GM23248 (cell line): ENCODE measurements around the gene POLD3. TPM values are rescaled to one million over a fixed set of nuclear protein-coding genes. Genes with fewer than 3 reads are reported as not detected.

Experiments
- DNase-seq: peaks from one replicate; pipeline ENCODE4 v3.0.0-alpha.2; 2015
- H2AFZ ChIP-seq: fragments of 200-600 bp; sonication (generic); 2 replicates; pipeline ENCODE4 v1.6.1; 2016; ENCODE audit warnings: antibody characterized with exemption
- H3F3A ChIP-seq: fragments of 200-600 bp; sonication (generic); 2 replicates; pipeline ENCODE4 v1.6.1; 2016; ENCODE audit warnings: mild to moderate bottlenecking, antibody characterized with exemption, mixed run types; ENCODE audit not compliant: insufficient read depth
- H3K27ac ChIP-seq: fragments of 200-600 bp; sonication (generic); 2 replicates; pipeline ENCODE4 v1.5.1; 2016; ENCODE audit warnings: mild to moderate bottlenecking
- H3K27me3 ChIP-seq: fragments of 200-600 bp; sonication (generic); replicated peaks from 2 replicates; pipeline ENCODE4 v1.6.1; 2016; ENCODE audit warnings: mild to moderate bottlenecking; ENCODE audit not compliant: insufficient read depth
- H3K36me3 ChIP-seq: fragments of 200-600 bp; sonication (generic); 2 replicates; pipeline ENCODE4 v1.6.1; 2016; ENCODE audit warnings: low read depth, mild to moderate bottlenecking
- H3K4me1 ChIP-seq: fragments of 200-600 bp; sonication (generic); 2 replicates; pipeline ENCODE4 v1.6.1; 2016; ENCODE audit warnings: mild to moderate bottlenecking; ENCODE audit not compliant: insufficient read depth
- H3K4me2 ChIP-seq: fragments of 200-600 bp; sonication (generic); one replicate; pipeline ENCODE4 v1.6.1; 2016; ENCODE audit warnings: mild to moderate bottlenecking; ENCODE audit not compliant: unreplicated experiment
- H3K4me3 ChIP-seq: fragments of 200-600 bp; sonication (generic); 2 replicates; pipeline ENCODE4 v1.5.1; 2016; ENCODE audit warnings: mild to moderate bottlenecking
- H3K79me2 ChIP-seq: fragments of 200-600 bp; sonication (generic); 2 replicates; pipeline ENCODE4 v1.6.1; 2016; ENCODE audit warnings: mild to moderate bottlenecking; ENCODE audit not compliant: insufficient read depth
- H3K9ac ChIP-seq: fragments of 200-600 bp; sonication (generic); 2 replicates; pipeline ENCODE4 v1.6.1; 2016; ENCODE audit warnings: mild to moderate bottlenecking
- H3K9me2 ChIP-seq: fragments of 200-600 bp; sonication (generic); 2 replicates; pipeline ENCODE4 v1.6.1; 2016; ENCODE audit warnings: mixed run types, mild to moderate bottlenecking, moderate library complexity; ENCODE audit not compliant: insufficient read depth
- H3K9me3 ChIP-seq: fragments of 200-600 bp; sonication (generic); one replicate; pipeline ENCODE4 v1.6.1; 2017; ENCODE audit warnings: low read depth
- H4K20me1 ChIP-seq: fragments of 200-600 bp; sonication (generic); 2 replicates; pipeline ENCODE4 v1.6.0; 2016; ENCODE audit not compliant: insufficient read depth
- EZH2 ChIP-seq: fragments of 200-600 bp; sonication (generic); IDR thresholded peaks from 2 replicates; pipeline ENCODE4 v1.6.1; 2018; ENCODE audit warnings: antibody characterized with exemption, mild to moderate bottlenecking; ENCODE audit not compliant: insufficient read depth, poor library complexity, severe bottlenecking
- EZH2phosphoT487 ChIP-seq: fragments of 200-600 bp; sonication (generic); IDR thresholded peaks from 2 replicates; pipeline ENCODE4 v1.6.1; 2018; ENCODE audit warnings: antibody characterized with exemption, moderate library complexity, mild to moderate bottlenecking, low read depth; ENCODE audit not compliant: insufficient read depth
- WGBS, 2 experiments: methylation state at CpG; one replicate each; pipeline ENCODE4 v1.1.6; 2015 to 2017; ENCODE audit warnings: low lambda C conversion rate in 2 of 2, low coverage in 1 of 2; ENCODE audit errors: missing lambda C conversion rate in 2 of 2; 5-methylcytosine and 5-hydroxymethylcytosine counted together
- in situ Hi-C: fragments of 300-500 bp; cut with MboI; formaldehyde crosslinking; loops from 2 replicates; pipeline ENCODE4 v1.15.0; 2020
- polyA plus RNA-seq: library from polyadenylated mRNA; unstranded; fragments of >200 nt; fragmentation: Nextera tagmentation; extraction: Ambion mirVana; gene quantifications from 2 replicates; pipeline ENCODE4 v1.2.1, GENCODE V29; 2016
- total RNA-seq: library from RNA; depleted of rRNA; stranded (reverse); fragments of >200 nt; shearing (Covaris generic); gene quantifications from 2 replicates; pipeline ENCODE4 v1.2.3, GENCODE V29; 2014

The POLD3 gene
- total and polyA plus RNA-seq, 2 experiments from 2014 or later = 8.4 to 16.5 TPM

- H3F3A ChIP-seq = 0 out of 2 replicates have a peak, but pooled peaks cover 3% of the 10 kb centered on the region
- in situ Hi-C loops = no loop called here
Observed at GRCh38 chr11:74604311-74604710, 11.9 kb downstream of the POLD3 start.

GRCh38 chr11:74605403-74605802, 13.0 kb downstream of the POLD3 start:
- in situ Hi-C loops = no loop called here
- no peak overlapping the region for H3K4me2 ChIP-seq
- H3K27ac ChIP-seq = no peak overlapping the region
- no peaks in the 10 kb centered on the region for H3K4me1 ChIP-seq
- no peak overlapping the region for H3K9ac ChIP-seq
- H3K9me3 ChIP-seq = no peaks in the 10 kb centered on the region
- DNase-seq = no peak
- H2AFZ ChIP-seq = no peak overlapping the region
- H3K27me3 ChIP-seq = no peaks in the 10 kb centered on the region
- no peak overlapping the region for H3K4me3 ChIP-seq
- 0 out of 2 replicates have a peak, but pooled peaks cover 3% of the 10 kb centered on the region for H3F3A ChIP-seq
- no peak for TF ChIP-seq EZH2
- no peak for TF ChIP-seq EZH2phosphoT487
- no peaks in the 10 kb centered on the region for H4K20me1 ChIP-seq
- H3K79me2 ChIP-seq = no peaks in the 10 kb centered on the region
- H3K36me3 ChIP-seq = no peaks in the 10 kb centered on the region
- H3K9me2 ChIP-seq = no peaks in the 10 kb centered on the region
- 88 to 90% methylated on average over 5 of the region's 5 CpGs for WGBS, 2 experiments

More at GRCh38 chr11:74604311-74604710, 11.9 kb downstream of the POLD3 start:
- Histone ChIP-seq H2AFZ (no peak overlapping the region), H3K4me3 (no peak overlapping the region), H3K4me1 (no peaks in the 10 kb centered on the region), H3K79me2 (no peaks in the 10 kb centered on the region), H3K27me3 (no peaks in the 10 kb centered on the region), H4K20me1 (no peaks in the 10 kb centered on the region), H3K36me3 (no peaks in the 10 kb centered on the region), H3K9ac (no peak overlapping the region), H3K9me2 (no peaks in the 10 kb centered on the region), H3K27ac (no peak overlapping the region), H3K4me2 (no peak overlapping the region), H3K9me3 (no peaks in the 10 kb centered on the region)
- no peak for DNase-seq
- TF ChIP-seq EZH2phosphoT487 (no peak), EZH2 (no peak)

GRCh38 chr11:74608431-74608830, 16.0 kb downstream of the POLD3 start:
- no peak overlapping the region for H2AFZ ChIP-seq
- no peak overlapping the region for H3K4me2 ChIP-seq
- H3K9me3 ChIP-seq = no peaks in the 10 kb centered on the region
- peaks cover 17% of the 10 kb centered on the region for H3F3A ChIP-seq
- no peaks in the 10 kb centered on the region for H3K9me2 ChIP-seq
- DNase-seq = no peak
- peaks cover 16% of the 10 kb centered on the region for H3K4me1 ChIP-seq
- no peaks in the 10 kb centered on the region for H3K79me2 ChIP-seq
- WGBS, 2 experiments = 84 to 88% methylated on average over 4 of the region's 4 CpGs
- no peak overlapping the region for H3K9ac ChIP-seq
- TF ChIP-seq EZH2 = no peak
- TF ChIP-seq EZH2phosphoT487 = no peak
- H3K27me3 ChIP-seq = no peaks in the 10 kb centered on the region
- H3K36me3 ChIP-seq = peaks cover 14% of the 10 kb centered on the region; the same call in 1 of the 2 replicates
- no peak overlapping the region for H3K27ac ChIP-seq
- H3K4me3 ChIP-seq = no peak overlapping the region
- no peaks in the 10 kb centered on the region for H4K20me1 ChIP-seq
- in situ Hi-C loops = no loop called here

- Histone ChIP-seq H3K4me1 (peaks cover 16% of the 10 kb centered on the region), H3K27ac (peak overlapping the region; percentile 76), H3F3A (peaks cover 17% of the 10 kb centered on the region), H3K9me3 (no peaks in the 10 kb centered on the region), H3K36me3 (peaks cover 15% of the 10 kb centered on the region; the same call in 1 of the 2 replicates), H3K9ac (peak overlapping the region; percentile 67), H3K27me3 (no peaks in the 10 kb centered on the region), H2AFZ (peak overlapping the region; percentile 31; the same call in 1 of the 2 replicates), H3K4me3 (peak overlapping the region; percentile 17; the same call in 1 of the 2 replicates), H3K4me2 (peak overlapping the region; percentile 48), H4K20me1 (no peaks in the 10 kb centered on the region), H3K9me2 (no peaks in the 10 kb centered on the region), H3K79me2 (no peaks in the 10 kb centered on the region)
- in situ Hi-C loops = no loop called here
- WGBS, 2 experiments = 0 to 4% methylated on average over 2 of the region's 2 CpGs
- peak; percentile 85 for DNase-seq
- TF ChIP-seq EZH2 = no peak
- no peak for TF ChIP-seq EZH2phosphoT487
Observed at GRCh38 chr11:74611369-74611861, 19.0 kb downstream of the POLD3 start.

- no peak for DNase-seq
- TF ChIP-seq EZH2 = no peak
- TF ChIP-seq EZH2phosphoT487 = no peak
- Histone ChIP-seq H3F3A (peaks cover 17% of the 10 kb centered on the region), H3K9me3 (no peaks in the 10 kb centered on the region), H3K79me2 (no peaks in the 10 kb centered on the region), H3K9me2 (no peaks in the 10 kb centered on the region), H3K27ac (no peak overlapping the region), H3K9ac (no peak overlapping the region), H3K27me3 (no peaks in the 10 kb centered on the region), H3K4me1 (peaks cover 16% of the 10 kb centered on the region), H3K36me3 (peaks cover 16% of the 10 kb centered on the region; the same call in 1 of the 2 replicates), H3K4me2 (no peak overlapping the region), H3K4me3 (no peak overlapping the region), H2AFZ (no peak overlapping the region), H4K20me1 (no peaks in the 10 kb centered on the region)
- 98 to 100% methylated on average over 3 of the region's 3 CpGs for WGBS, 2 experiments
- in situ Hi-C loops = no loop called here
Observed at GRCh38 chr11:74612877-74613276, 20.5 kb downstream of the POLD3 start.
